H1 (cell line): ENCODE measurements around the gene ST6GALNAC4. TPM values are rescaled to one million over a fixed set of nuclear protein-coding genes. Genes with fewer than 3 reads are reported as not detected.

Experiments used
- CTCF ChIA-PET: fragments of 300-600 bp; sonication (Branson Sonifier 250); formaldehyde crosslinking; loops from one replicate; lab custom pipeline; 2021; ENCODE audit not compliant: partially characterized antibody; lab: Charles Lee
- POLR2A ChIA-PET: fragments of 300-600 bp; sonication (Branson Sonifier 250); formaldehyde crosslinking; loops from one replicate; lab custom pipeline; 2021; ENCODE audit warnings: inconsistent platforms; ENCODE audit not compliant: partially characterized antibody; lab: Charles Lee
- DNase-seq, 2 experiments: peaks; one replicate each; pipeline versions ENCODE4 v3.0.0 to v3.0.0-alpha.2; 2010 to 2022; ENCODE audit warnings: low spot score in 2 of 2, low read depth in 1 of 2, mixed read lengths in 1 of 2
- FAIRE-seq: peaks from 2 replicates; lab custom pipeline; 2011; peaks lifted over from hg19 to GRCh38; lab: Jason Lieb, UNC
- H2AFZ ChIP-seq: 2 replicates; pipeline ENCODE4 v1.8.1; 2012; ENCODE audit warnings: low read length, inconsistent platforms
- H2AK5ac ChIP-seq: 2 replicates; pipeline ENCODE4 v1.6.1; 2013; ENCODE audit warnings: low read depth, low read length
- H2BK120ac ChIP-seq: replicated peaks from 2 replicates; pipeline ENCODE3; 2013; ENCODE audit warnings: low read depth, low read length, inconsistent platforms
- H2BK12ac ChIP-seq: 2 replicates; pipeline ENCODE4 v1.6.1; 2013; ENCODE audit warnings: low read depth, low read length
- H2BK15ac ChIP-seq: 2 replicates; pipeline ENCODE4 v1.6.1; 2013; ENCODE audit warnings: low read length
- H2BK20ac ChIP-seq: 2 replicates; pipeline ENCODE4 v1.6.1; 2013; ENCODE audit warnings: low read length
- H2BK5ac ChIP-seq: 2 replicates; pipeline ENCODE4 v1.6.1; 2013; ENCODE audit warnings: low read depth, low read length
- H3K14ac ChIP-seq: 2 replicates; pipeline ENCODE4 v1.6.1; 2013; ENCODE audit warnings: inconsistent platforms; ENCODE audit not compliant: insufficient read length
- H3K18ac ChIP-seq: 2 replicates; pipeline ENCODE4 v1.6.1; 2013; ENCODE audit warnings: low read length; ENCODE audit errors: extremely low read depth
- H3K23ac ChIP-seq: 2 replicates; pipeline ENCODE4 v1.6.1; 2013; ENCODE audit warnings: inconsistent platforms; ENCODE audit not compliant: insufficient read length
- H3K23me2 ChIP-seq: 2 replicates; pipeline ENCODE4 v1.6.1; 2013; ENCODE audit warnings: low read depth, low read length
- H3K27ac ChIP-seq: 2 replicates; pipeline ENCODE4 v1.6.1; 2011; ENCODE audit warnings: low read depth, low read length, inconsistent platforms
- H3K27me3 ChIP-seq, 4 experiments: replicated peaks in 1 of 4; 1 replicate in 1 of 4; 2 replicates in 3 of 4; pipeline versions ENCODE4 v1.6.1 to v1.8.1; 2011 to 2013; ENCODE audit warnings: low read length in 3 of 4, mild to moderate bottlenecking in 3 of 4, inconsistent platforms in 2 of 4, mixed read lengths in 2 of 4, moderate library complexity in 1 of 4; ENCODE audit not compliant: control insufficient read depth in 3 of 4, insufficient read depth in 3 of 4; ENCODE audit errors: extremely low read depth in 1 of 4
- H3K36me3 ChIP-seq, 4 experiments: 2 replicates each; pipeline versions ENCODE4 v1.6.1 to v1.8.1; 2011 to 2013; ENCODE audit warnings: mild to moderate bottlenecking in 4 of 4, low read length in 3 of 4, moderate library complexity in 2 of 4, control low read depth in 1 of 4, inconsistent platforms in 1 of 4; ENCODE audit not compliant: insufficient read depth in 4 of 4, control insufficient read depth in 2 of 4
- H3K4ac ChIP-seq: replicated peaks from 2 replicates; pipeline ENCODE3; 2013; ENCODE audit warnings: low read length, low read depth, mixed read lengths, inconsistent platforms; ENCODE audit not compliant: insufficient read length
- H3K4me1 ChIP-seq, 4 experiments: replicated peaks in 1 of 4; 1 replicate in 1 of 4; 2 replicates in 3 of 4; pipeline versions ENCODE4 v1.6.1 to v1.8.1; 2011 to 2013; ENCODE audit warnings: low read length in 3 of 4, inconsistent platforms in 2 of 4, mixed read lengths in 1 of 4; ENCODE audit not compliant: insufficient read depth in 4 of 4, control insufficient read depth in 3 of 4
- H3K4me2 ChIP-seq, 2 experiments: 2 replicates each; pipeline versions ENCODE4 v1.6.1 to v1.8.1; 2011 to 2013; ENCODE audit warnings: low read depth in 2 of 2, low read length in 2 of 2, control low read depth in 1 of 2, inconsistent platforms in 1 of 2, mild to moderate bottlenecking in 1 of 2; ENCODE audit not compliant: insufficient read depth in 1 of 2
- H3K4me3 ChIP-seq, 4 experiments: fragments of 200-600, 300-600 bp in 1 of 4; sonication (generic), shearing (Covaris generic), sonication (Bioruptor Twin) in 1 of 4; 2 replicates each; pipeline versions ENCODE4 v1.5.1 to v1.8.1; 2011 to 2016; ENCODE audit warnings: low read length in 4 of 4, low read depth in 3 of 4, control low read depth in 2 of 4, inconsistent platforms in 2 of 4, mild to moderate bottlenecking in 2 of 4, mixed read lengths in 1 of 4, moderate library complexity in 1 of 4; ENCODE audit not compliant: insufficient read depth in 2 of 4; ENCODE audit errors: extremely low read depth in 1 of 4
- H3K56ac ChIP-seq: replicated peaks from 2 replicates; pipeline ENCODE3; 2013; ENCODE audit warnings: low read depth, mild to moderate bottlenecking, mixed read lengths, low read length, inconsistent platforms; ENCODE audit not compliant: insufficient read length
- H3K79me1 ChIP-seq: 2 replicates; pipeline ENCODE4 v1.6.1; 2013; ENCODE audit warnings: low read depth, low read length, control low read depth
- H3K79me2 ChIP-seq, 2 experiments: 2 replicates each; pipeline versions ENCODE4 v1.6.1 to v1.8.1; 2012 to 2013; ENCODE audit warnings: low read length in 2 of 2, mild to moderate bottlenecking in 2 of 2, inconsistent platforms in 1 of 2; ENCODE audit not compliant: insufficient read depth in 2 of 2, control insufficient read depth in 1 of 2
- H3K9ac ChIP-seq, 4 experiments: replicated peaks in 1 of 4; 1 replicate in 1 of 4; 2 replicates in 3 of 4; pipeline versions ENCODE4 v1.6.1 to v1.8.1; 2011 to 2013; ENCODE audit warnings: low read depth in 3 of 4, low read length in 3 of 4, control low read depth in 2 of 4, mild to moderate bottlenecking in 2 of 4, moderate library complexity in 2 of 4, inconsistent platforms in 1 of 4; ENCODE audit errors: extremely low read depth in 1 of 4
- H3K9me3 ChIP-seq, 2 experiments: 2 replicates each; pipeline versions ENCODE4 v1.6.1 to v1.8.1; 2012 to 2013; ENCODE audit warnings: mild to moderate bottlenecking in 2 of 2, moderate library complexity in 2 of 2, control low read depth in 1 of 2, inconsistent platforms in 1 of 2, low read depth in 1 of 2, low read length in 1 of 2, mixed read lengths in 1 of 2; ENCODE audit not compliant: insufficient read depth in 2 of 2
- H4K20me1 ChIP-seq, 2 experiments: replicated peaks in 1 of 2; 2 replicates each; pipeline versions ENCODE3 to v1.8.1; 2011 to 2013; ENCODE audit warnings: inconsistent platforms in 2 of 2, low read length in 2 of 2, mild to moderate bottlenecking in 1 of 2; ENCODE audit not compliant: insufficient read depth in 2 of 2, control insufficient read depth in 1 of 2
- H4K5ac ChIP-seq: 2 replicates; pipeline ENCODE4 v1.6.1; 2013; ENCODE audit warnings: low read length, low read depth, mixed read lengths, inconsistent platforms; ENCODE audit not compliant: insufficient read length
- H4K8ac ChIP-seq: 2 replicates; pipeline ENCODE4 v1.8.0; 2013; ENCODE audit warnings: mild to moderate bottlenecking, moderate library complexity, low read length, inconsistent platforms; ENCODE audit not compliant: insufficient read depth; ENCODE audit errors: extremely low read depth
- H4K91ac ChIP-seq: replicated peaks from 2 replicates; pipeline ENCODE3; 2013; ENCODE audit warnings: low read length, mixed read lengths, inconsistent platforms; ENCODE audit not compliant: insufficient read length
- SP2 ChIP-seq: IDR thresholded peaks from 2 replicates; pipeline ENCODE4 v1.6.1; 2012; ENCODE audit warnings: mild to moderate bottlenecking, low read length, inconsistent platforms
- WGBS, 2 experiments: shearing (Covaris generic) in 1 of 2; methylation state at CpG; one replicate each; pipeline versions ENCODE4 v1.1.6 to v1.1.7; 2013 to 2015; ENCODE audit warnings: low lambda C conversion rate in 2 of 2, mixed read lengths in 2 of 2, inconsistent platforms in 1 of 2, low coverage in 1 of 2, missing lambda C conversion rate in 1 of 2; ENCODE audit not compliant: insufficient replicate concordance in 2 of 2, insufficient coverage in 1 of 2, insufficient read length in 1 of 2; ENCODE audit errors: extremely low coverage in 1 of 2, missing lambda C conversion rate in 1 of 2; 5-methylcytosine and 5-hydroxymethylcytosine counted together
- polyA plus RNA-seq, 7 experiments: library from polyadenylated mRNA; depleted of rRNA in 3 of 7; stranded (reverse) in 5 of 7; unstranded in 2 of 7; fragments of >200 nt in 5 of 7; fragments of 200-250 nt in 2 of 7; gene quantifications; 1 replicate in 5 of 7; 2 replicates in 1 of 7; 4 replicates in 1 of 7; pipeline versions ENCODE4 v1.2.1 to v1.2.3, GENCODE V29; 2011 to 2013; ENCODE audit warnings: missing spikeins in 2 of 7, mixed read lengths in 2 of 7
- total RNA-seq: library from RNA; stranded (reverse); fragmentation: NEBNext Ultra II Directional; extraction: Animal tissue kit (Norgen Biotek cat#: 25700); gene quantifications from 2 replicates; pipeline ENCODE4 v1.2.1, GENCODE V29; 2021
- TF ChIP-seq, protein P1 (sequence below), 3 experiments: IDR thresholded peaks; 1 replicate in 2 of 3; 2 replicates in 1 of 3; pipeline versions ENCODE4 v1.5.1 to v1.6.1; 2011; ENCODE audit warnings: low read length in 3 of 3, mild to moderate bottlenecking in 3 of 3, inconsistent platforms in 2 of 3, low read depth in 1 of 3, moderate library complexity in 1 of 3; ENCODE audit not compliant: insufficient read depth in 1 of 3; ENCODE audit errors: control extremely low read depth in 1 of 3

The ST6GALNAC4 gene
- total and polyA plus RNA-seq, 2 of the 8 experiments (the other 6 are each of a cell fraction or from before 2014, with no cell fraction given) = 21.8 to 34.1 TPM

DNA sequence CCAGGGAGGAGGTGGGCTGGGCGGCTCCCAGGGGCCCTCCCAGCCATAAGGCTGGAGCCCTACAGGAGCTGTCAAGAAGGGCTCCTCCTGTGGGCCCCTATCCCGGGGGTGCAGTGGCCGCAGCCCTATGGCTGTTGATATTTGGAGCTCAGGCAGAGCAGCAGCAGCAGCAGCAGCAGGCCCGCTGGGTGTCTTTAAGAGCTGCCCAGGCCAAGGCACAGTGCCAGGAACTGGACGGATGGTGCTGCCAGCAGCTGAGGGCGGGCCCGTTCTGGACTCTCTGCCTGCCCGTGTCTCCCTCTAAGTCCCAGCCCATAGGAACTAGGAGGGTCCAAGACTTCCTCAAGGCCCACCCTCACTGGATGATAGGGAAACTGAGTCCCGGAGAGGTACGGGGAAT lies 43.0 kb downstream of the ST6GALNAC4 start:
- no peak for DNase-seq
- no peak overlapping the region for H2BK120ac ChIP-seq
- no peak overlapping the region for H4K5ac ChIP-seq
- no peak overlapping the region for H3K27ac ChIP-seq
- no peaks in the 10 kb centered on the region for H3K36me3 ChIP-seq
- no peak overlapping the region for H2BK20ac ChIP-seq
- H2BK15ac ChIP-seq = no peak overlapping the region
- peaks cover 0 to 4% of the 10 kb centered on the region in 2 experiments for H4K20me1 ChIP-seq
- H3K4me3 ChIP-seq = no peak overlapping the region
- H3K79me1 ChIP-seq = no peaks in the 10 kb centered on the region
- no peaks in the 10 kb centered on the region for H3K27me3 ChIP-seq
- H3K23ac ChIP-seq = no peak overlapping the region
- no peak overlapping the region for H2AFZ ChIP-seq
- H2BK5ac ChIP-seq = no peak overlapping the region
- H3K4ac ChIP-seq = no peak overlapping the region
- H3K56ac ChIP-seq = no peak overlapping the region
- H3K79me2 ChIP-seq = no peaks in the 10 kb centered on the region
- peaks cover 0 to 11% (median 9%) of the 10 kb centered on the region in 4 experiments; a peak in 6 of 7 replicates for H3K4me1 ChIP-seq
- peaks cover 7% of the 10 kb centered on the region; the same call in 1 of the 2 replicates for H3K23me2 ChIP-seq
- H3K14ac ChIP-seq = no peak overlapping the region
- no peak overlapping the region for H2BK12ac ChIP-seq
- ChIA-PET POLR2A (interaction anchor here (1.0 to 2.8 kb wide), 5 partner anchors 9 to 50 kb away, joined by 3 to 11 read pairs (median 5); partner anchors contain the start of gene ENG), CTCF (interaction anchor here (0.6 to 9.2 kb wide), 17 partner anchors 9 to 170 kb away, joined by 3 to 116 read pairs (median 4); partner anchors contain the start of genes ENG, ST6GALNAC4, ST6GALNAC6 and TOR2A)
- no peaks in the 10 kb centered on the region for H3K9me3 ChIP-seq
- H3K9ac ChIP-seq = no peak overlapping the region
- no peak for FAIRE-seq
- no peak overlapping the region for H3K18ac ChIP-seq
- no peak overlapping the region for H2AK5ac ChIP-seq
- H3K4me2 ChIP-seq = no peak overlapping the region
- 90% methylated on average over 10 of the region's 10 CpGs; no CpG with 5 or more reads in 1 of the 2 experiments for WGBS, 2 experiments
- H4K8ac ChIP-seq = no peak overlapping the region
- H4K91ac ChIP-seq = no peak overlapping the region
- TF ChIP-seq, protein P1, sequence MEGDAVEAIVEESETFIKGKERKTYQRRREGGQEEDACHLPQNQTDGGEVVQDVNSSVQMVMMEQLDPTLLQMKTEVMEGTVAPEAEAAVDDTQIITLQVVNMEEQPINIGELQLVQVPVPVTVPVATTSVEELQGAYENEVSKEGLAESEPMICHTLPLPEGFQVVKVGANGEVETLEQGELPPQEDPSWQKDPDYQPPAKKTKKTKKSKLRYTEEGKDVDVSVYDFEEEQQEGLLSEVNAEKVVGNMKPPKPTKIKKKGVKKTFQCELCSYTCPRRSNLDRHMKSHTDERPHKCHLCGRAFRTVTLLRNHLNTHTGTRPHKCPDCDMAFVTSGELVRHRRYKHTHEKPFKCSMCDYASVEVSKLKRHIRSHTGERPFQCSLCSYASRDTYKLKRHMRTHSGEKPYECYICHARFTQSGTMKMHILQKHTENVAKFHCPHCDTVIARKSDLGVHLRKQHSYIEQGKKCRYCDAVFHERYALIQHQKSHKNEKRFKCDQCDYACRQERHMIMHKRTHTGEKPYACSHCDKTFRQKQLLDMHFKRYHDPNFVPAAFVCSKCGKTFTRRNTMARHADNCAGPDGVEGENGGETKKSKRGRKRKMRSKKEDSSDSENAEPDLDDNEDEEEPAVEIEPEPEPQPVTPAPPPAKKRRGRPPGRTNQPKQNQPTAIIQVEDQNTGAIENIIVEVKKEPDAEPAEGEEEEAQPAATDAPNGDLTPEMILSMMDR (IDR thresholded peaks at IDR 0.05; ENCODE audit: control extremely low read depth in 1 of 3, insufficient read depth in 1 of 3, low read depth in 1 of 3, low read length in 3 of 3) = no peak
- no peak for TF ChIP-seq SP2
